ACHN (cell line): ENCODE measurements around the gene MTHFD1.

Source experiments
- DNase-seq: peaks from one replicate; pipeline ENCODE4 v3.0.0-alpha.2; 2015
- in situ Hi-C: cut with HindIII; loops from 2 replicates; pipeline ENCODE4 v1.10.0; 2017; ENCODE audit warnings: low sequenced_read_pairs, low pct_ligation_motif_present, low pct_unique_long_range_greater_than_20kb

Gene MTHFD1

GRCh38 chr14:64439141-64439540 lies 51.0 kb downstream of the MTHFD1 start:
- DNase-seq: no peak
- in situ Hi-C loops: no loop called here

GRCh38 chr14:64440494-64440893 lies 52.3 kb downstream of the MTHFD1 start:
- in situ Hi-C loops: no loop called here
- no peak for DNase-seq

GRCh38 chr14:64442300-64442988 lies 54.3 kb downstream of the MTHFD1 start:
- in situ Hi-C loops: no loop called here
- no peak for DNase-seq

GRCh38 chr14:64444140-64444539 lies 56.0 kb downstream of the MTHFD1 start:
- in situ Hi-C loops: no loop called here
- DNase-seq: no peak

- in situ Hi-C loops: no loop called here
These were observed 57.1 kb downstream of the MTHFD1 start for GRCh38 chr14:64444984-64445845.

GRCh38 chr14:64447876-64448670 lies 59.9 kb downstream of the MTHFD1 start:
- no peak for DNase-seq
- in situ Hi-C loops: no loop called here

More at GRCh38 chr14:64444984-64445845, 57.1 kb downstream of the MTHFD1 start:
- DNase-seq: peak; percentile 42

GRCh38 chr14:64450255-64450654 lies 62.1 kb downstream of the MTHFD1 start:
- in situ Hi-C loops: no loop called here

GRCh38 chr14:64454671-64455070 lies 66.5 kb downstream of the MTHFD1 start:
- DNase-seq: no peak
- in situ Hi-C loops: no loop called here

More at GRCh38 chr14:64450255-64450654, 62.1 kb downstream of the MTHFD1 start:
- no peak for DNase-seq

- in situ Hi-C loops: no loop called here
- no peak for DNase-seq
These were observed 71.4 kb downstream of the MTHFD1 start for GRCh38 chr14:64459405-64460136.

- in situ Hi-C loops: no loop called here
- DNase-seq: no peak
These were observed 73.1 kb downstream of the MTHFD1 start for GRCh38 chr14:64461221-64461620.

GRCh38 chr14:64463195-64463594 lies 75.0 kb downstream of the MTHFD1 start:
- DNase-seq: no peak
- in situ Hi-C loops: no loop called here

- in situ Hi-C loops: no loop called here
These were observed 75.7 kb downstream of the MTHFD1 start for GRCh38 chr14:64463873-64464272.

GRCh38 chr14:64464651-64465050 lies 76.5 kb downstream of the MTHFD1 start:
- in situ Hi-C loops: no loop called here
- no peak for DNase-seq

More at GRCh38 chr14:64463873-64464272, 75.7 kb downstream of the MTHFD1 start:
- DNase-seq: no peak

- in situ Hi-C loops: no loop called here
- peak; percentile 62 for DNase-seq
These were observed 77.2 kb downstream of the MTHFD1 start, which contains the start of gene AKAP5 for GRCh38 chr14:64465191-64465822. TSS of gene AKAP5 (plus strand) at chr14:64465499. CDS start at chr14:64468395, 2,896 bp downstream.

GRCh38 chr14:64465831-64466554 lies 77.8 kb downstream of the MTHFD1 start:
- in situ Hi-C loops: no loop called here
- peak; percentile 54 for DNase-seq

GRCh38 chr14:64467101-64467500 lies 78.9 kb downstream of the MTHFD1 start:
- no peak for DNase-seq
- in situ Hi-C loops: no loop called here

GRCh38 chr14:64467566-64467965 lies 79.4 kb downstream of the MTHFD1 start:
- no peak for DNase-seq
- in situ Hi-C loops: no loop called here
